Activated T-helper 9 cell treated with anti-CD3 and anti-CD28 coated beads, Interleukin-2, amount 50 U/mL, for 16 hours (primary cell): ENCODE results near the gene TFAP2E.

ENCODE experiments used
- DNase-seq: peaks from one replicate; pipeline ENCODE4 v3.0.0-alpha.2; 2020; ENCODE audit warnings: low read depth

The TFAP2E gene

DNA sequence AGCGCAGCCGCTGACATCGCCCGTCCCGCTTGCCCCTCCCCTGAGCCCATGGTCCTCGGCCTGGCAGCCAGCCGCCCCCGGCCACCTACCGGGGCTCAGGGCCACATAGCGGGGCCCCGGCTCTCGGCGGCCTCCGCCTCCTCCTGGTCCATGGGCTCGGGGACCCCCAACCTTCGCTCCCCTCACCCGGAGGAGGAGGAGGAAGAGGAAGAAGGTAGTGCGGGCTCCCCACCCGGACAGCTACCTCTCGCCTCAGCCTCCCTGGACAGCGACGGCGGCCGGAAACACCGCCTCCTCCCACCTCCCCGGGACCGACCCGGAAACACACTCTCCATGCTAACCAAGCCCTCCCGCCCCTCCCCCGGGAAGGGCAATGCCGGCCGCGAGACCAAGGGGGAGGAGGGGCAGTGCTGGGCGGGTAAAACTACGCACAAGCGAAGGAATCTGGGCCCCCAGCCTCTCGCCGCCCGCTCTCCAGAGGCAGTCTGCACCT, 15.9 kb upstream of the TFAP2E start, which contains the start of gene KIAA0319L:
Gene KIAA0319L, minus strand, starts transcription at position 286 of the 493 bp plus-strand sequence. CDS start 2,912 bp downstream, outside the sequence.
- DNase-seq: no peak

GRCh38 chr1:35557611-35558373, 15.3 kb upstream of the TFAP2E start, which contains the start of gene NCDN:
Gene NCDN, plus strand, starts transcription at chr1:35557799. Its CDS starts 392 bp downstream, at chr1:35558191.
- DNase-seq: peak; percentile 94

DNA sequence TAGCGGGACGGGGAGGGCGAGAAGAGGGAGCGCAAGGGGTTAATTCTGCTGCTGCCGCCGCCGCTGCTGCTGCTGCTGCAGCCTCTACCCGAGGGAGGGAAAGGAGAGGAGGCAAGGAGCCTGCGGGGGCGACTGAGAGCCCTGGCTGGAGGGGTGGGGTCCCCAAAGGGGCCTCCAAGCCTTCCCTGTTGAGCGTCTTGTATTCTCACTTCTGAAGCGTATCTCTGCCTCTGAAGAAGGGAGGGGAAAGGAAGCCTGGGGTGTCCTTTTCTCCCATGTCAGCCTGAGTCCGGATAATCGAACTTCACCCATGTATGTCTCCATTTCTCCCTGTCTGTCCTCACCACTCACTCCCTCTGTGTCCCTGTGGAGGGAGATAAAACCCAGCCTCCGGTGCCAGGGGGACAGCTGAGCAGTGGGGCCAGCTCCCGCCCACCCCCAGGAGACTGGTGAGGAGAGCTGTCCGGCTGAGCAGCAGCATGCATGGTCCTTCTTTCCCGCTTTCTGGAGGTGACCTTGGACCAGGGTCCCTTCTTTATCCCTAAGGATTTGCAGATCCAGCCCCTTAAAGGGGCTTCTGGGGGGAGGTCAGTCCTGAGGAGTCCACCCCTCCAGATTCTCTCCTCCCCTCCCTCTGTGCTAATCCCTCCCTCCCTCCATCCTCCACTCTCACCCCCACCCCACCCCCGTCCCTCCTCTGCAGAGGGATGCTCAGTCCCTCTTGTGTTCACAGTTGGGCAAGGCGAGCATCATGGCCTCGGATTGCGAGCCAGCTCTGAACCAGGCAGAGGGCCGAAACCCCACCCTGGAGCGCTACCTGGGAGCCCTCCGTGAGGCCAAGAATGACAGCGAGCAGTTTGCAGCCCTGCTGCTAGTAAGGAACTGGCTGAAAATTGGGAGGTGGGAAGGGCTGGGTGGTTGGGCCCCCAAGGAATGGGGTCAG, 14.5 kb upstream of the TFAP2E start:
- DNase-seq: no peak

DNA sequence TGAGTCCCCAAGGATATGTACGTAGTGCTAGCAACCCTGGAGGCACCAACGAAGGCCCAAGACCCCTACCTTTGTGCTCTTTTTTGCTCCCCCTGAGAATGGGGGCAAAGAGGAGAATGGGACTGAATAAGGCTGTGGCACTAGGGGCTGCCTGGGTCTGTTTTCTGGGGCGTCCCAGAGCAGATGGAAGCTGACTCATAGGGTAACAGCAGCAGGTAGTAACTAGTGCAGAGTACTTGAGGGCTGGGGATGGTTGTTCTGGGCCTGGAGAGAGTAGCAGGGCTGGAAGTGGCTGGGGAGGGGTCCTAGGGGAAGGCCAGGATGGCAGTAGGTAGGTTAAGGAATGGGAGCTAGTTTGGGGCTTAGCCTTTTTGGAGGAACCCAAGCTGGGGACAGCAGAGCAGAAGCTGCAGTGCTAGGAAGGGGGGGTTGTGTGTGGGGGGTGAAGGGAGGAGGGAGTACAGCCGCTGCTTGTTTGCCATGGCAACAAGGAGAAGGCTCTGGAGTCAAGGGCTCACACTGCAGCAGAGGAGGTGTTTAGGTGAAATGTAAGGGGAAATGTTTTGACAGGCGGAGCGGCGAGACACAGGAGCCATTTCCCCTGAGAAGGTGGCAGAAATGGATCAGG, 13.7 kb upstream of the TFAP2E start:
- DNase-seq: no peak

GRCh38 chr1:35560256-35561225, 12.6 kb upstream of the TFAP2E start:
- DNase-seq: no peak

GRCh38 chr1:35561297-35561971, 11.7 kb upstream of the TFAP2E start:
- DNase-seq: no peak

DNA sequence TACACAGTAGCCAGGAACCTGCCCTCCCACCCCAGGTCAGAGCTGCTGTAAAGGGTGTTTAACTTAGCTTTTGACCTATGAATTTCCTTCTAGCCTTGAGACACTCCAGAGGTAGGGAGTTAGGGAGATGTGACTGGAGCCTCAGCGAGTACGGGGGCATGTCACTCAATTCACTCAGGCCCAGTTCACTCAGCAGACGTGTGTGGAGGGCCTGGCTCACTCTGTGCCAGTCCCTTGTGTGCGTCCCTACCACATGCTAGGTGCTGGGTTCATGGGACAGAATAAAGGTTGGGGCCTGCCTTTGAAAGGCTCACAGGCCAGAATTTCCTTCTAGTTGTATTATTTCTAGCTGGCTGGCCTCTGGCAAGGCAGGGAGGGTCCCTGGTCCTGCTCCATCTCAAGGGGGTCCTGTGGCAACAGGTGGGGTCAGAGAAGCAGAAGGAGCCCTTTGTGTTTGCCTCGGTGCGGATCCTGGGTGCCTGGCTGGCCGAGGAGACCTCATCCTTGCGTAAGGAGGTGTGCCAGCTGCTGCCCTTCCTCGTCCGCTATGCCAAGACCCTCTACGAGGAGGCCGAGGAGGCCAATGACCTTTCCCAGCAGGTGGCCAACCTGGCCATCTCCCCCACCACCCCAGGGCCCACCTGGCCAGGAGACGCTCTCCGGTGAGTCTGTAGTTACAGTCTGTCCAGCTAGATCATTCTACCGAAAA, 11.0 kb upstream of the TFAP2E start:
- DNase-seq: no peak

- DNase-seq: no peak
These were observed 9.9 kb upstream of the TFAP2E start for GRCh38 chr1:35563166-35563565.

GRCh38 chr1:35564037-35564883, 8.9 kb upstream of the TFAP2E start:
- peak; percentile 66 for DNase-seq

GRCh38 chr1:35564884-35565741, 8.0 kb upstream of the TFAP2E start:
- no peak for DNase-seq

- DNase-seq: no peak
These were observed 7.4 kb upstream of the TFAP2E start for GRCh38 chr1:35565742-35566133.

DNA sequence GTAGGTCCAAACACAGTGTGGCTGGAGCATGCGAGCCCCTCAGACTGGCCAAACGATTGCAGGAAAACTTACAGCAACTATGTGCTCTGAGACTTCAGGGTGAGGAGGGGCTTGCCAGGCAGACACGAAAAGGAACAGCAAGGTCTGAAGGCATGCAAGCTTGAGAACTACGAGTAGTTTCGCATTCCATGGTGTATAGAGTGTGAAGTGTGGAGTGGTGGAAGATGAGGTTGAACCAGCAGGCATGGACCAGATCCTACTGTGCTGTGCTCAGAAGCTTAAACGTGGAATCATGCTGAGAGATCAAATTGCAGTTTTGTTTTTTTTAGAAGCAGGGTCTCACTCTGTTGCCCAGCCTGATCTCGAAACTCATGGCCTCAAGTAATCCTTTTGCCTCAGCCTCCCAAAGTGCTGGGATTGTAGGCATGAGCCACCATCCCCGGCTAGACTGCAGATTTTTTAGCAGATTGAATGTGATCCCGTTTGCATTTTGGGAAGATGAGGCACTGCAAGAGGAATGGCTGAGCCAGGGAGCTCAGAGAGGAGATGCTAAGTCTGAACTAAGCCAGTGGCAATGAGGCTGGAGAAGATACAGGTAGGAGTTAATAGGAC, 5.1 kb upstream of the TFAP2E start:
- DNase-seq: no peak

- no peak for DNase-seq
These were observed 4.1 kb upstream of the TFAP2E start for GRCh38 chr1:35568975-35569395.

DNA sequence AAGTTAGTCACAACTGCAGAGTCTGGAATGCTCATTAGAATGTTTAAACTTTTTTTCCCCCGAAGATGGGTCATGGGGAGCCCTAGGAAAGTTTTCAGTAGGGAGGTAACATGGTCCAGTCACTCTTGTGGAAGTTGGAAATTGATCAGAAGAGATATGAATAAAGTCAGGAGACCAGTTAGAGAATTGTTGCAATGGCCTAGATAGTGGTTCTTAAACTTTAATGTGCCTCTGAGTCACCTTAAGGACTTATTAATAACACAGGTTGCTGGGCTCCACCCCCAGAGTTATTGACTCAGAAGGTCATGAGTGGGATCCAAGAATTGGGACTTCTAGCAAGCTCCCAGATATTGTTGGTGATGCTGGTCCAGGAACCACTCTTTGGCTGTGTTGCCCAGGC, 3.2 kb upstream of the TFAP2E start:
- DNase-seq: no peak

- DNase-seq: no peak
These were observed 2.5 kb upstream of the TFAP2E start for GRCh38 chr1:35570589-35571137.

DNA sequence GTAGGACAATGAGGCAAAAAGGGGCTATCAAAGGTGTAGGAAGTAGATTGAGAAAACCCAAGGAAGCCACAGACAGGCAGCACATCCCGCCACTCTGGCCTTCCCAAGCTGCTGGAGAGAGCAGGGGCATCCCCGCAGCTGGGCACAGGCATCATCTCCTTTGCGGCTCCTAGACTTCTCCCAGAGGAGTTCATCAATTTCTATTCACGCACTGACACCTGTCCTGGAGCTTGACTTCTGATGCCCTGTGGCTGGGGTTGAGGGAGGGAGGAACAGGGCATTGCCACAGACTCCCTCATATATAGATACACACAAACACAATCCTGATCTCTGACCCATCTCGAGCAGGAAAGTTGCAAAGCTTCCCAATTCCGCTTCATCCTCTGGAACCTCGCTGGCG, 1.9 kb upstream of the TFAP2E start:
- no peak for DNase-seq

DNA sequence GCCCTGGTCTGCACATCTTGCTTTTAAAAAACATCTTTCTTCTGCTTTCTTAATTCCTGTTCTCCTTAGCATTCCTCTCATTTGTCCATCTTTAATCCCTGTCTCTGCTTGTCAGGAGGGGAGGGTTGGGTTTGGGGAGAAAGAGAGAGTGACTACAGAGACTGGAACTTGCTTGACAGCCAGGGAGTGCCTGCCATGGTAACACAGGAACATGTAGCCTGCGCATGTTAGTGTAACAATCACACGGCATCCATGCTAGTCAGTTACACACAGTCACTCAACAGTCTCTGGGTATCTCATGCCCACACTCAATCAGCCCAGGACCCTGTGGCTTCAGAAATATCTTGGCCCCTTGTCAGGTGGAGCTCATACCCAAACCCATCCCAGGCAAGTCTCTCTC, 818 bp upstream of the TFAP2E start:
- DNase-seq: no peak
